Measurements from ENCODE around the gene PRKAG1.

DNA sequence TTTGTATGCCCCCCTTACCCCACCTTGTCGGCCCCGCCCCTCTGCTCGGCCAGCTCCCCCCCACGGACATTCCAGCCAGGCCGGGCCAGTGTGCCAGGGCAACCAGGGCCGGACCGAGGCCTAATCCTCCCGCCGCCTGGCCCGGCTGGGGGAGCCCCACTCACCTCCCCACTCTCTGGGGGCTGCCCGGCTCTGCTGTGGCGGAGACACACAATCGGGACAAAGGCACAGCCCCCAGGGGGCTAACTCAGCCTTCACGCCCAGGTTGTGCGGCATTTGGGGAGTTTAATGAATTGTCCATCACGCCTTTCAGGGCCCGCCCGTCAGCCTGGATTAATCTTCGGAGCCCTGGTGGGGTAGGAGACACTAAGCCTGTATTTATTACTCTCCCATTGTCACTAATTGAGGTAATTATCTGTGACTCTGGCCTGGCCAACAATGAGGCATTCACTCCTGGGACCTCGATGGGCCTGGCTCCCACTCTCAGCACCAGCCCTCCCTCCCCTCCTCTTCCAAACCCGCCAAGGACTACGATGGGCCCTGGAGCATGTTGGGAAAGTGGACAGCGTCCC lies 31.8 kb downstream of the PRKAG1 start:
- TF ChIP-seq EZH2 (IDR thresholded peaks at IDR 0.05; ENCODE audit: borderline replicate concordance, insufficient read depth, low read length, poor library complexity, severe bottlenecking) (no peak), EP300 (conservative IDR thresholded peaks at IDR 0.05; ENCODE audit: poor library complexity, severe bottlenecking) (no peak), MXI1 (conservative IDR thresholded peaks at IDR 0.05; ENCODE audit: poor library complexity, severe bottlenecking) (no peak), SMC3 (conservative IDR thresholded peaks at IDR 0.05; ENCODE audit: poor library complexity) (no peak), POLR2AphosphoS5 (IDR thresholded peaks at IDR 0.05) (no peak)
- TF ChIP-seq, protein P1, sequence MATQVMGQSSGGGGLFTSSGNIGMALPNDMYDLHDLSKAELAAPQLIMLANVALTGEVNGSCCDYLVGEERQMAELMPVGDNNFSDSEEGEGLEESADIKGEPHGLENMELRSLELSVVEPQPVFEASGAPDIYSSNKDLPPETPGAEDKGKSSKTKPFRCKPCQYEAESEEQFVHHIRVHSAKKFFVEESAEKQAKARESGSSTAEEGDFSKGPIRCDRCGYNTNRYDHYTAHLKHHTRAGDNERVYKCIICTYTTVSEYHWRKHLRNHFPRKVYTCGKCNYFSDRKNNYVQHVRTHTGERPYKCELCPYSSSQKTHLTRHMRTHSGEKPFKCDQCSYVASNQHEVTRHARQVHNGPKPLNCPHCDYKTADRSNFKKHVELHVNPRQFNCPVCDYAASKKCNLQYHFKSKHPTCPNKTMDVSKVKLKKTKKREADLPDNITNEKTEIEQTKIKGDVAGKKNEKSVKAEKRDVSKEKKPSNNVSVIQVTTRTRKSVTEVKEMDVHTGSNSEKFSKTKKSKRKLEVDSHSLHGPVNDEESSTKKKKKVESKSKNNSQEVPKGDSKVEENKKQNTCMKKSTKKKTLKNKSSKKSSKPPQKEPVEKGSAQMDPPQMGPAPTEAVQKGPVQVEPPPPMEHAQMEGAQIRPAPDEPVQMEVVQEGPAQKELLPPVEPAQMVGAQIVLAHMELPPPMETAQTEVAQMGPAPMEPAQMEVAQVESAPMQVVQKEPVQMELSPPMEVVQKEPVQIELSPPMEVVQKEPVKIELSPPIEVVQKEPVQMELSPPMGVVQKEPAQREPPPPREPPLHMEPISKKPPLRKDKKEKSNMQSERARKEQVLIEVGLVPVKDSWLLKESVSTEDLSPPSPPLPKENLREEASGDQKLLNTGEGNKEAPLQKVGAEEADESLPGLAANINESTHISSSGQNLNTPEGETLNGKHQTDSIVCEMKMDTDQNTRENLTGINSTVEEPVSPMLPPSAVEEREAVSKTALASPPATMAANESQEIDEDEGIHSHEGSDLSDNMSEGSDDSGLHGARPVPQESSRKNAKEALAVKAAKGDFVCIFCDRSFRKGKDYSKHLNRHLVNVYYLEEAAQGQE (IDR thresholded peaks at IDR 0.05; ENCODE audit: borderline replicate concordance) = no peak
- TF ChIP-seq, protein P2, sequence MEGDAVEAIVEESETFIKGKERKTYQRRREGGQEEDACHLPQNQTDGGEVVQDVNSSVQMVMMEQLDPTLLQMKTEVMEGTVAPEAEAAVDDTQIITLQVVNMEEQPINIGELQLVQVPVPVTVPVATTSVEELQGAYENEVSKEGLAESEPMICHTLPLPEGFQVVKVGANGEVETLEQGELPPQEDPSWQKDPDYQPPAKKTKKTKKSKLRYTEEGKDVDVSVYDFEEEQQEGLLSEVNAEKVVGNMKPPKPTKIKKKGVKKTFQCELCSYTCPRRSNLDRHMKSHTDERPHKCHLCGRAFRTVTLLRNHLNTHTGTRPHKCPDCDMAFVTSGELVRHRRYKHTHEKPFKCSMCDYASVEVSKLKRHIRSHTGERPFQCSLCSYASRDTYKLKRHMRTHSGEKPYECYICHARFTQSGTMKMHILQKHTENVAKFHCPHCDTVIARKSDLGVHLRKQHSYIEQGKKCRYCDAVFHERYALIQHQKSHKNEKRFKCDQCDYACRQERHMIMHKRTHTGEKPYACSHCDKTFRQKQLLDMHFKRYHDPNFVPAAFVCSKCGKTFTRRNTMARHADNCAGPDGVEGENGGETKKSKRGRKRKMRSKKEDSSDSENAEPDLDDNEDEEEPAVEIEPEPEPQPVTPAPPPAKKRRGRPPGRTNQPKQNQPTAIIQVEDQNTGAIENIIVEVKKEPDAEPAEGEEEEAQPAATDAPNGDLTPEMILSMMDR (IDR thresholded peaks at IDR 0.05; ENCODE audit: poor library complexity, severe bottlenecking) = no peak
